ENCODE results near the gene SMYD3. TPM values are rescaled to one million over a fixed set of nuclear protein-coding genes. Genes with fewer than 3 reads are reported as not detected.

SMYD3 gene
- polyA plus RNA-seq, 1 experiment, result 39.9 TPM

- TF ChIP-seq, protein P1, sequence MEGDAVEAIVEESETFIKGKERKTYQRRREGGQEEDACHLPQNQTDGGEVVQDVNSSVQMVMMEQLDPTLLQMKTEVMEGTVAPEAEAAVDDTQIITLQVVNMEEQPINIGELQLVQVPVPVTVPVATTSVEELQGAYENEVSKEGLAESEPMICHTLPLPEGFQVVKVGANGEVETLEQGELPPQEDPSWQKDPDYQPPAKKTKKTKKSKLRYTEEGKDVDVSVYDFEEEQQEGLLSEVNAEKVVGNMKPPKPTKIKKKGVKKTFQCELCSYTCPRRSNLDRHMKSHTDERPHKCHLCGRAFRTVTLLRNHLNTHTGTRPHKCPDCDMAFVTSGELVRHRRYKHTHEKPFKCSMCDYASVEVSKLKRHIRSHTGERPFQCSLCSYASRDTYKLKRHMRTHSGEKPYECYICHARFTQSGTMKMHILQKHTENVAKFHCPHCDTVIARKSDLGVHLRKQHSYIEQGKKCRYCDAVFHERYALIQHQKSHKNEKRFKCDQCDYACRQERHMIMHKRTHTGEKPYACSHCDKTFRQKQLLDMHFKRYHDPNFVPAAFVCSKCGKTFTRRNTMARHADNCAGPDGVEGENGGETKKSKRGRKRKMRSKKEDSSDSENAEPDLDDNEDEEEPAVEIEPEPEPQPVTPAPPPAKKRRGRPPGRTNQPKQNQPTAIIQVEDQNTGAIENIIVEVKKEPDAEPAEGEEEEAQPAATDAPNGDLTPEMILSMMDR (IDR thresholded peaks at IDR 0.05; ENCODE audit: low read depth, low read length), result no peak
- POLR2A ChIA-PET, result no interaction called here
Measured at GRCh38 chr1:245917403-245917802, 589.7 kb downstream of the SMYD3 start.

DNA sequence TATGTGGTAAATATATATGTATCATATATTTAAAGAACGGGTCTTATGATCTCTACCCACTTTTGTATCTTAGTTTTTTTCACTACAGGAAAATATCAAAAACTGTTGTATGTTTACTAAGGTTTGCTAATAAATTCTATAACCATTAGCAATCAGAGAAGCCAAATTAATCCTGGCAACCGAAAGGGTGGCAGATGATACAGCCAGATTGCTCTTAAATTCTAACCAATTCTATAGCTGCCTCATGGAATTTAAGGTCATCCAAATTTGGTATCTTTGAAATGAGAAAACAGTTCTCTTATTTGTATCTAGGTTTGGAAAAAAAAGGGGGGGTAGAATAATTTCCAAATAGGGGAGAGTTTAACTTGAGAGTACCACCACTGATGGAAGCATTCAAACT lies 591.2 kb downstream of the SMYD3 start:
- CTCF ChIA-PET, result no interaction called here
- no peaks in the 10 kb centered on the region for H3K9me3 ChIP-seq (ENCODE audit: control insufficient read depth, insufficient read depth, low read length)
- H3K4me3 ChIP-seq (ENCODE audit: low read depth, low read length), result no peak overlapping the region
- POLR2A ChIA-PET, result no interaction called here
- no peaks in the 10 kb centered on the region for H3K27me3 ChIP-seq (ENCODE audit: control insufficient read depth, insufficient read depth, low read length)
- no peak for DNase-seq (ENCODE audit: low read depth, low spot score)
- TF ChIP-seq, protein P1 (IDR thresholded peaks at IDR 0.05; ENCODE audit: low read depth, low read length), result no peak
- H3K27ac ChIP-seq (ENCODE audit: low read depth, low read length), result no peak overlapping the region

More at GRCh38 chr1:245917403-245917802, 589.7 kb downstream of the SMYD3 start:
- Histone ChIP-seq H3K27me3 (ENCODE audit: control insufficient read depth, insufficient read depth, low read length) (no peaks in the 10 kb centered on the region), H3K9me3 (ENCODE audit: control insufficient read depth, insufficient read depth, low read length) (no peaks in the 10 kb centered on the region), H3K4me3 (ENCODE audit: low read depth, low read length) (no peak overlapping the region), H3K27ac (ENCODE audit: low read depth, low read length) (no peak overlapping the region)
- CTCF ChIA-PET, result no interaction called here
- DNase-seq (ENCODE audit: low read depth, low spot score), result no peak

DNA sequence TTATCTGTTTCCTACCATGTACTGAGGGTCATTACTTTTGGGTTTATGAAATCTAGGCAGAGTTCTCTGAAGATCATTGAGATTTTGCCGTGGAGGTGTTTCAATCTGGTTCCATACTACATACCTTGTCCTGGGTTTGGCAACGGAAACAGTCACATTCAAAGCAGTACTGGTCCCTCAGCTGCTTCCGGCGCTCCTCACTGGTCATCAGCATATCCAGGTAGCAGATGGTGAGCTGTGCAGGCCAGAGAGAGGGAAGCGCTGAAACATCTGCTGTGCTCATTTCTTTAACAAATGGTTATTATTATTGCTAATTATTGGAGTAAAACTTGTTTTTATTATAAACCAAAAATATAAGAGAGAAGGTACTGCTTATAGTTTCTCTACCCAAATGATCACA lies 591.7 kb downstream of the SMYD3 start:
- CTCF ChIA-PET, result no interaction called here
- Histone ChIP-seq H3K27me3 (ENCODE audit: control insufficient read depth, insufficient read depth, low read length) (no peaks in the 10 kb centered on the region), H3K4me3 (ENCODE audit: low read depth, low read length) (no peak overlapping the region), H3K9me3 (ENCODE audit: control insufficient read depth, insufficient read depth, low read length) (no peaks in the 10 kb centered on the region), H3K27ac (ENCODE audit: low read depth, low read length) (no peak overlapping the region)
- no peak for DNase-seq (ENCODE audit: low read depth, low spot score)
- TF ChIP-seq, protein P1 (IDR thresholded peaks at IDR 0.05; ENCODE audit: low read depth, low read length), result no peak
- POLR2A ChIA-PET, result no interaction called here

- H3K27me3 ChIP-seq (ENCODE audit: control insufficient read depth, insufficient read depth, low read length), result no peaks in the 10 kb centered on the region
- POLR2A ChIA-PET, result no interaction called here
- no peak overlapping the region for H3K4me3 ChIP-seq (ENCODE audit: low read depth, low read length)
- CTCF ChIA-PET, result no interaction called here
- no peak for DNase-seq (ENCODE audit: low read depth, low spot score)
- TF ChIP-seq, protein P1 (IDR thresholded peaks at IDR 0.05; ENCODE audit: low read depth, low read length), result no peak
- H3K27ac ChIP-seq (ENCODE audit: low read depth, low read length), result no peak overlapping the region
- H3K9me3 ChIP-seq (ENCODE audit: control insufficient read depth, insufficient read depth, low read length), result no peaks in the 10 kb centered on the region
Measured at GRCh38 chr1:245908543-245908942, 598.5 kb downstream of the SMYD3 start.

GRCh38 chr1:245906207-245906606 lies 600.9 kb downstream of the SMYD3 start:
- no peaks in the 10 kb centered on the region for H3K9me3 ChIP-seq (ENCODE audit: control insufficient read depth, insufficient read depth, low read length)
- no peak for DNase-seq (ENCODE audit: low read depth, low spot score)
- POLR2A ChIA-PET, result no interaction called here
- H3K4me3 ChIP-seq (ENCODE audit: low read depth, low read length), result no peak overlapping the region
- no peak overlapping the region for H3K27ac ChIP-seq (ENCODE audit: low read depth, low read length)
- TF ChIP-seq, protein P1 (IDR thresholded peaks at IDR 0.05; ENCODE audit: low read depth, low read length), result no peak
- CTCF ChIA-PET, result no interaction called here
- H3K27me3 ChIP-seq (ENCODE audit: control insufficient read depth, insufficient read depth, low read length), result no peaks in the 10 kb centered on the region
